ENCODE measurements around the gene RER1.
A peak's percentile ranks its signal among the peaks of the same experiment; 100 is the strongest.

RER1 gene

DNA sequence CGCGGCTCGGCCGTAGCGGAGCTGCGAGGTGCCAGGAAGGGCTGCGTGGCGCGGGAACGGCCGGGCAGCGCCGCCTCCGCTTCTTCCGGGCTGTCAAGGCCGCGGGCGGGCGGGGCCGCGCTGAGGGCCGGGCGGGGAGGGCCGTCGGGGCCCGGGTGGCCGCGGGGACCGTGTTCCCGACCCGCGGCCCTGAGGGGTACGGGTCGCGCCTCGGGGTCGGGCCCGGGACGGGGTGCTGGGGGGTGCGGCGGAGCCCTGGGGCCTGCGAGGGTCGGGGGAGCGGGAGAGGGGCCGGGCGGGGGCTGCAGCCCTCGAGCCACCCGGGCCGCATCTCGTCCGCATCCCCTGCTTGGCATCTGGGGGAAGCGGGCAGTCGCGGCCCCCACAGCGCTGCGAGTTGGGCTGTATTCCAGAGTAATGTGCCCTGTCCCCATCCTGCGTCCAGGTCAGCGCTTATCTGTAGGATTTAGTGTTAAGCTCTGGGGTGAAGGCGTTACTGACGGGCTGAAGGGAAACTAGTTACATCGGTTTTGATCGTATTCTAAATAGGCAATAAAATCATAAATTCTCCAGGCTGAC lies 379 bp downstream of the RER1 start:
- DNase-seq (ENCODE audit: low read depth): no peak

DNA sequence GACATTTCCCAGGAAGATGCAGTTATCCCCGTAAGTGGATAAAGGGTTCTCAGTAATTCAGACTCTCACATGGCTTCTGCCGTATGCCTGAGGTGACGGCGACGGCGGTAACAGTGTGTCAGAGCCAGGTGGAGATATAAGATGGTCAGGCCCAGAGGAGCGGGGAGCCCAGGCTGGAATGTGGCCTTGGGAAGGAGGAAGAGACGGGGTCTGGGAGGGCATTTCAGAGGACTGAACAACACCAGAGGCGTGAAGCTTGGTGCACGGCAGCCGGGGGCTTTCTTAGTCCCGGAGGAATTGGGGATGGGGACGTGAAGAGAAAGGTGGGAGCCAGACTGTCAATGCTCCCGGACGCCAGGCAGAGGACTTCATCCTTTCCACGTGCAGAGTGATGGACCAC lies 1.0 kb downstream of the RER1 start:
- DNase-seq (ENCODE audit: low read depth): no peak

DNA sequence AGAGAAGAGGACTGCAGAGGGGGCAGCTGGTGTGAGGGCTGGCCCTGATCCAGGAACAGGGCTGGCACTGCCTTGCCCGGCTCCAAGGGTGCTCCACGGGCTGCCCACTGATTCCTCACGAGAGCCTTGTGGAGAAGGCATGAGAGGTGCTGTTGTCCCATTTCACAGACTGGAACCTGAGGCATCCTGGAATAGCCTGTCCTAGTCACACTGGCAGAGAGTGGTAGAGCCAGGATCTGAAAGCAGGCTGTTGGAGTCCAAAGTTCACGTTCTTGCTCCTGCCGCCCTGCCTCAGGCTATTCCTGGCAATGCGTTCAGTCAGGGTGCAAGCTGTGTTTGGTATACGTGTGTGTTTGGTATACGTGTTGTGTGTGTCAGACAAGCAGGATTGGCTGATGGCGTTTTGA lies 1.8 kb downstream of the RER1 start:
- no peak for DNase-seq (ENCODE audit: low read depth)

DNA sequence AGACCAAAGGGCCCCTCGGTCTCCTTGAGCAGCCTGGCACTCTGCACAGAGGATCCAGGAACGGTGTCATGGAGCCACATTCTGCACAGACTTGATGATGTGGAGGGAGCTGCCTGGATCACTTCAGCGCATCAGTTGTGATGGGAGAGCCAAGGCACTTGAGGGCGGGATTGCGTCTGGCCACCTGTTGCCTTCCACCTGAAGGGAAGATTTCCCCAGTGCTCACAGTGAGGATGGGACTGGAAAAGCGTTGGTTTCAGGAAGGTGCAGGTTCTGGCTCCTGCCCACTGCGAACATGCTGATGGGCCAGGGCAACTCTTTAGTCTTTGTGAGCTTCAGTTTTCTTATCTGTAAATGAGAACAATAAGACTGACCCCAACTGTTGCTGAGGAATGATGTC lies 2.6 kb downstream of the RER1 start:
- no peak for DNase-seq (ENCODE audit: low read depth)

DNA sequence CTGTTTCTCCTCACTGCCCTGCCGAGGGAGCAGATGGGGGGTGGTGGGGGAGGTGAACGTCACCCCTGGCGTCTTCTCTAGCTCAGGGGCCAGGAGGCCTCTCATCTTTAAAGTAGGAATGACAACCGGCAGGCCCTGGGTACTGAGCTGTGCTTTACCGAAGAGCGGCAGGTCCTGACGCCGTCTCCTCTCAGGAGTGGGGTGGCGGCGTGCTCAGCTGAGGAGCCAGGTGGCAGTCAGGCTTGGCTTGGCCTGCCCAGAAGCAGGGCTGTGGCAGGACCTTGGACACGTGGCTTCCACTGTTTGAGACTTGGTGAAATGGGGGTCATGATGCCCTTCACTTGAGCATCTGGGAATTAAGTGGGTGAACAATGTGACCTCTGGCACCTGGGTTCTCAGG lies 3.1 kb downstream of the RER1 start:
- DNase-seq (ENCODE audit: low read depth): no peak

DNA sequence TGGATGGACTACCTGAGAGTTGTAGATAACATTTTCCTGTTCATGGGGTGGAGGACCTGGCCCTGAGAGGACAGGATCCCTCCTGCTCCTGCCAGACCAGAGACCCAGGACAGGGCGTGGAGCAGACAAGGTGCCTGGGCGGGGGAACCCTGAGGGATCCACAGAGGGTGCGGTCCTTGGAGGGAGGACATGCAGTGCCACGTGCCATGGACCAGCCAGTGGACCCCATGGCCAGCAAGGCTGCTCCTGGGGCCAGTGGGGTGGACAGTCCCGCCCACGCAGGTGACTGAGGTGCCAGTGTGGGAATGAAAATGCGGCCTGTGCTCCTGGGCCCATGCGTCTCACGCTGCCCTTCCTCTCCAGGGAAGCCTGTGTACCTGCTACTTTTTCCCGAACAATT lies 3.6 kb downstream of the RER1 start:
- no peak for DNase-seq (ENCODE audit: low read depth)

DNA sequence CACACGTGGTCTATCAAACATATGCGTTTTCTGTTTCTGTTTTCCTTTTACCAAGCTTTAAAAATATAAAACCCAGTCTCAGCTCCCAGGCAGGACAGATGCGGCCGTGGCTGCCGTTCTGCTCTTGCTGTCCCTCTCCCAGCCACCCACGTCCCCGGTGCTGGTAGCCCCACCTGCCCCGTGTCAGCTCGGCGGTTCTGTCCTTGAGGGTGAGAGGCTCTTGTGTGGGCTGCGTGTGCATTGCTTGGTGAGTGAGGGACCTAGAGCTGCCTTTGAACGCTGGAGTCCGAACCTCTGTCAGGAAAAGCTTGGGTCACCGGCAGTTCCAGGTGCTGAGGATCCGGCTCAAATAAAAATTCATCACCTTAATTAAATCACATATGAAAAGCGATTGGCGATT lies 4.4 kb downstream of the RER1 start:
- DNase-seq (ENCODE audit: low read depth): no peak

DNA sequence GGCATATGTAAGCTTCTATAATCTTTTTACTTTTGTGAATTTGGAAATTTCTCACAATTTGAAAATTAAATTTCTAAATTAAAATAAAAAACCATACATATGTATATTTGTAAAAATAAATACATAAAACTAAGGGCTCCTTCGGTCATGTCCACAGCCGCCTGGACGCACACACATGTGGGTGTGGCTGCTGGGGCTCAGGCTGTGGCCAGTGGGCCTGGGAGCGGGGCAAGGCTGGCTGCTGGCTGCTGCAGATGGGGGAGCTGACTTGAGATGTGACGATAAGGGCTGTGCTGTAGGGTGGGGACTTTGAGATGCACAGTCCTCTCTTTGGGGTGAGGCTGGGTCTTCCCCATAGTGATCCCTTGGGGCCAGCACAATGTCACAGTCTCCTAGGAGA lies 4.8 kb downstream of the RER1 start:
- no peak for DNase-seq (ENCODE audit: low read depth)

DNA sequence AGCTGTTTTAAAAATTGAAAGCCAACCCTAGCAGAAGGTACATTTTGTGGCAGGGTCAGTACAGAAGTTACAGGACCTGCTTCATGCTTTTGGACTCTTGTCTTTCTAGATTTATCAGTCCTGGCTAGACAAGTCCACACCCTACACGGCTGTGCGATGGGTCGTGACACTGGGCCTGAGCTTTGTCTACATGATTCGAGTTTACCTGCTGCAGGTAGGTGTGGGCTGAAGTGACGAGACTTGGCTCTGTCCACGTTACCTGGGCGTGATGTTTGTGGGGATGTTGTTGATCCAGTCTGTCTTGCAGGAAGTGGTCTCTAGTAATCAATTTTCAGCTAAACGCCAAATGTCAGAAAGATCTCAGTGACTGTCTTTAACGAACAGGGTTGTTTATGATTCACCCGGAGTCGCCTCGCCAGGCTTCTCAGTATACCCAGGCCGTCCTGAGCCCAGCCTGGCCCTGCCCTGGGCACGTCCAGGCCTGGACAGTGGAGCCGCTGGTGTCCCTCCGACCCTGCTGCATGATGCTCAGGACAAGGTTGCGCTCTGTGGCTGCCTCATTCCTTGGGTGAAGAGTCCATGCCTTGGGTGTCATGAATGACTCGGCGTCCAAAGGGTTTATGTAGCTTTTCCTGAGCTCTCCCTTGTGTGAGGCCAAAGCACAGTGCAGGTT lies 5.5 kb downstream of the RER1 start:
- DNase-seq (ENCODE audit: low read depth): no peak

DNA sequence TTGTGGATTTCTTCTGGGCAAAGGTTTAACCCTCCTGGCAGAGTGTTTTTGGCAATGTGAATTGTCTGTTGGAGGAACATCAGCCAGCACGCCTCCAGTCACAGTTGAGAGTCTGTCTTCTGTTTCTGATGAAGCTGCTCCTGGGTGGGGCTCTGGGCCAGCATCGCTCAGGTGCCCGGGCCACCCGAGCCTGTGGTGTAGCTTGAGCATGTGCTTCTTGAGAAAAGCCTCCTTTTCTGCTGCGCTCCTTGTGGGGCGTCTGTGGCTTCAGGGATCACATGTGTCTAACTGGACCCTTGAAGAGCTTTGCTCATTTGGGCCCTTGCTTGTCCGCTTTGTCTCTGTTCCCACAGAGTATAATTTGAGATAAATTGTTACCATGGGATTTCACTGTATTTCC lies 7.2 kb downstream of the RER1 start:
- no peak for DNase-seq (ENCODE audit: low read depth)

DNA sequence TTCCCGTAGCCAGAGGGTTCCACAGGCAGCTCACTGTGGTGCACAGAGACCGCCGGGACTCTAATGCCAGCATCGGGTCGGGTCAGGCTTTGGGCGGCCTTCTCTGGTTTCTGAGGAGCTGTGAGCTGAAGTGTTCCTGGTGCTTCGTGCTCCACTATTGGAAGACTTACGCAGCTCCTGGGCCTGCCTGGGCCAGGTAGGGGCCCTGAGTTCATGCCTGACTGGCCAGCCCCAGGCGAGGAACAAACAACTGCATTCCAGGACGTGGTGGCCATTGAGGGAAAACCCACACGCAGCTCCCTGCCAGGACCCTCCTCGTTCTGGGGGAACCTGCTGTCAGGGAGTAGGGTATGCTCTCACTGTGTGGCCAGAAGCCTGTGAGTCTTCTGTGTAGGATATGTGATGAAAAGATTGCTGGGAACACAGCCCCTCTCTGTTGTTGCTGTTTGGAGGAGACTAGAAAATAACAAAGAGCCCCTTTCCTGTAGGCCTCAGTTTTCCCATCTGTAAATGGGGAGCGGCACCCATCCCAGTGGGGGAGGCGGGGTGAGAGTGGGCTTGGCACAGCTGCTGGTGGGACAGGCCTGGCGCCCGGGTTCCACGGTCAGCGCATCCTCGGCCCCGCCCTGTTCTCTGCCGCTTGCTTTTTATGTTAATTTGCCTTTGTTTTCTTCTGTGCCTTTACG lies 8.4 kb downstream of the RER1 start:
- DNase-seq (ENCODE audit: low read depth): no peak

DNA sequence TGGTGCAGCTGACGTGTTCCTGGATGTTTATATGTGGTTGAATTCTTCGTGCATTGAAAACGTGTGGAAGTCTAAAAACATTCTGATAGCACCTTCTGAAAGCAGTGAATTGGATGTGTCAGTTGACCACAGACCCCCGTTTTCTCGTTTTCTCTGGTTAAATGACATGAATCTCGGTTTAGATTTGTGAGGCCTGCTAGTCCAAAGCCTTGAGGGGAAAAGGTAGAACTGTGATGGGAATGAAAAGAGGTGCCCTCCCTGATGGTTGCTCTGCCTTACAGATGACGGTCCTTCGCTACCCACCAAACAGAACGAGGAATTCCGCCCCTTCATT lies 8.9 kb downstream of the RER1 start:
- DNase-seq (ENCODE audit: low read depth): no peak

DNA sequence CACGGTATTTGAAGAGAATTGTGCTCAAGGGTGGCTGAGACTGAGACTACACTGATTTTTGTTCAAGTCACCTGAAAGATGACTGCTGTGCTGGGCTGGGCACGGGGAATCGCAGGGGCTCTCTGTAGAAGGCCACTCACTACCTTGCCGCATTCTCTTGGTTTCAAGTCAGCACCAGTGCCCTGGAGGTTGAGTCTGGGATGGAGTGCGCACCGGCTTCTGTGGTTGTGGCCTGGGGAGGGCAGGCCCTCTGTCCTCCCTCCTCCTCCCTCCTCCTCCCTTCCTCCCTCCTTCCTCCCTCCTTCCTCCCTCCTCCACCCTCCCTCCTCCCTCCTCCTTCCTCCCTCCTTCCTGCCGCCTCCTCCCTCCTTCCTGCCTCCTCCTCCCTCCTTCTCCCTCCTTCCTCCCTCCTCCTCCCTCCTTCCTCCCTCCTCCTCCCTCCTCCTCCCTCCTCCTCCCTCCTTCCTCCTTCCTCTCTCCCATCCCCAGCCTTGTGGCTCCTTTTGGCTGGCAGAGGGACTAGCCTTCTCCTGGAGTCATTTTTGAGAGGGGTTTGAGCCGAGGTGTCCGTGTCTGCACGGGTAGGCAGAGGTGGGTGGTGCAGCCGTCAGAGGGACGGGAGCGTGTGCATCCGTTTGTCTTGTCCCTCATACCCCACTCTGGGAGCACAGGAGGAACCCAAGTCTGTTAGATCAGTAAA lies 9.5 kb downstream of the RER1 start:
- no peak for DNase-seq (ENCODE audit: low read depth)

DNA sequence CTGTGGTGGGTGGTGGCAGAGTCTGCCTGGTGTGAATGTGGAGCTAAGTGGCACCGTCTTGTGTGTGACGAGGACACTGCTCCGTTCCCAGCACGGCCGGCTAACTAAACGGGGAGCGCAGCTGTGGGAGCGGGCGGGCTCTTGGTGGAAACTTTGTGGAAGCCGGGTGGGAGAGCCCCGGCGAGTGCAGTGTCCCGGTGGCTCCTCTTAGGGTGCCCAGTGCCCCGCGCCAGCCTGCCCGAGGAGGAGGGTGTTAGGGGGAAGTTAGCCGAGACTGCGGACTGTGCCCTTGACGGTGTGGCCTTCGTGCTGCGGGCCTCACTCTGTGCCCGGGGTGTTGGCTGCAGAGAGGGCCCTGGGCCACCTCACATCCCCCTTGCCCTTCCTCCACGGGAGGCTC lies 10.8 kb downstream of the RER1 start:
- DNase-seq (ENCODE audit: low read depth): no peak

DNA sequence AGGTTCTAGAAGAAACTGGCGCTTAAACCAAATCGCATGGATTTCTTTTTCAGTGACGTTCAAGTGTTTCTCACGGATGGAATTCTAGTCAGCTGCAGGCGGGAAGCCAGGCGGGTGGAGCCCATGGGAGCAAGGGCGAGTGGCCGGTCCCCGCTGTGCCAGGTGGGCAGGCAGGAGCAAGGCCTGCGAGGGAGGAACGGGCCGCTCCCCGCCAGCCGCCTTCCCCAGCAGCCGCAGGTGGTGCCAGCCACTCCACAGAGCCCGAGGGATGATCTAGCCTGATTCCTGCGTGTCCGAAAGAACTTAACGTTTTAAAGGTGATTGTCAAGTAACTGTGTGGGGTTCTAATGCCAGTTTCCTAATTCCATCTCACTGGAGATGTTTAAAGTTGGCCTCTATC lies 11.6 kb downstream of the RER1 start:
- DNase-seq (ENCODE audit: low read depth): no peak

DNA sequence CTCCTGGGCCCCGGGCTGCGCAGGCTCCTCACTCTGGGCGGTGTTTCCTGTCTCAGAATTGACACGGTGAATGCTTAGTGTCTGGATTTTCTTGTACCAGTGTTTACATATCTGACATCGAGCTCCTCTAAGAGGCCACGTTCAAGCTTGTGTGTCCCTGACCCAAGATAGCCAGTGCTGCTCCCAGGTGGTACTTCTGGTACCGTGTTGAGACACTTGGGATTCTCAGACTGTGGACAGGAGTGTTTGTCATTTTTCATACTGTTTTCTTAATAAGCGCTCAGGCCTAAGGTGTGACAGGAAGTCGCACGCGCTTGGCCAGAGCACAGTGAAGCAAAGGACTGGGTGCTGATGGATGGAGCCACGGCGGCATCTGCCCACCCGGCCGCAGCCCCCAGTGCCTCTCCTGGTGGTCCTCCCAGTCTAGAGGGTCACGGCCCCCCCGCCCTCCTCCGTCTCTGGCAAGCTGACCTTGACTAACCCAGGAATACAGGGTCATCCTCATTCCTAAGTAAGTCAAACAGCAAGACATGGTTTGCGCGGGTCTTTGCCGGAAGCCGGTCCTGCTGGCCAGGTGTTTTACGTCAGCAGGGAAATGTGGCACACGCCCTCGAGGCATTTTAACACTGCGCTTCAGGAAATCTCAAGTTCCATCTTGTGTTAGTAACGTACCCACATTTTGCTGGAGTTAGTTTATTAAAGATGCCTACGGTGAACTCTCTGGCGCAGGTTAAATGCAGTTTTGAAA lies 12.7 kb downstream of the RER1 start:
- DNase-seq (ENCODE audit: low read depth): no peak

DNA sequence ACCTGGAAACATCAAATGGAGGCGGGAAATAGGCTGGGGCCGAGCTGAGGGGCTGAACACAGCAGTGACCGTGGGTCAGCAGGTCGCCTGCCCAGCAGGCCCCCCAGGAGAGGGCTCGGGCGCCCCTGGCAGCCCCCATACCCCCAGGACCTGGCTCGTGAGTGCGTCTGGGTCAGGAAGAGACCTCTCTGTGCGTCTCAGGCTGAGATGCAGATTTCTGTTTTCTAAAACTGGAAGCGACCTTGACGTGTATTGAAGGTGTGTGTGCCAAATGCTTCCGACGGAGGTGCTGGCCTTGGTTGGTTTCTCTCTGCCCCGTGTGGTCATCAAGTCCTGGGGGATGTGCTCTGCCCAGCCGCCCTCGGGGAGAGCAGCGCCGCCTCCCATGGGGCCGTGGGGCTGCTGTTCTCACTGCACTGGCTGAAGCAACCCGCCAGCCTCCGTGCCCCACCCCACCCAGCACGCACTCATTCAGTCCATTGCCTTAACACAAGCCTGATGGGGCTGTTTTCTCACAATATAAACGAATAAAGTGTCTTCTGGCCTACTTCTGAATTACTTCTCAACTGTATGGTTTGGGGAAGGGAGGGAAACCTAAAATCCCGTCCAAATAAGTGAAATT lies 13.4 kb downstream of the RER1 start:
- peak; percentile 21 for DNase-seq (ENCODE audit: low read depth)

DNA sequence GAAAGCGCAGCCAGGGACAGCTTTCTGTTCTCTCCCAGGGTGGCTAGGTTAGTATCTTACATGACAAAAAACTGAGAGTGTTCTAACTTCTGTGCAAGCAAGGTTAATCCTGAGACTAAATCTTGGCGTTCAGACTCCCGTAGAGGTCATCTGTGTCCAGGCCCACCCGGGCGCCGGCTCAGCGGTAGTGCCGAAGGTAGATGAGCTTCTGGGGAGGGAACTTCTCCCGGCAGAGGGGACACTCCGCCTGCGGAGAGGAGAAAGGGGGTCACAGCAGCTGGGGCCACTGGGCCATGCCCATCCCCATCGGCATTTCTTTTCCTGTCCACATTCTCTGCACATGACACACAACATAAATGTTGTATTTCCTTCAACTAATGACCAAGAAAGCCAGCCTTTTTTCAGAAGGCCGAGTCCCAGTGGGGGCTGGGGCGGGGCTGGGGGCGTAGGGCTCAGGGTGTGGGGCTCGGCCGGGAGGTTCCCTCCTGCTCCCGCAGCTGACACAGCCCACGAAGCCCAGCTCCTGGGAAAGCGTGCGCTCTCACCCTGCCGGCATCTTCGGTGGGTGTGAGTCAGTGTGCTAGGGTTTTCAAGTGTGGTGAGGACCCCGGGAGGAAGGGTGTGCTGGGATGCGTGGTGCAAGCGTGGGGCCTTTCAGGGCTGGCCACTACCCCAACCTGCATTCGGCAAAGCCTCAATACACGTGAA lies 14.1 kb downstream of the RER1 start:
- DNase-seq (ENCODE audit: low read depth): no peak

DNA sequence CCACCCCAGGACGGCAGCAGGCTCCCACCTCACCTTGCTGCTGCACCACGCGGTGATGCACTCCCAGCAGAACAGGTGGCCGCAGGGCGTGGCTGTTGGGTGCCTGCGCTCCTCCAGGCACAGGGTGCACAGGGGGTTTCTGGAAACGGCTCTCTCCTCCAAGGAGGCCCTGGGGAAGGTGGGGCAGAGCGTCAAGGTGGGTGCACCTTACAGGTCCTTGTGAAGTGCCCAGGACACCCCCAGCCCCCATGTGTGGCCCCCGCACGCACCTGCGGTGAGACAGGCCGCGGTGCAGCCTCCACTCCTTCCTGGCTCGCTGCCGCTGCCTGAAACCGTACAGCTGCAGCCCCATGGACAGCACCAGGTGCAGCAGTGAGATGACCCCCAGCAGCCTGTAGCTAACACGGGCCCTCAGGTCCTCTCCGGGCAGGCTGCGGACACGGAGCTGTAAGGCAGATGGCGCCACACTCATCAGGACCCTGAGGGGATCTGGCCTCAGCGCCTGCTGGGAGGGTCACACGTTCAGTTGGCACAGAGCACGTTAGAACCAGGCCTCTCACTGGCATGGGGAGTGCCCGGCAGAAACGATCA lies 14.9 kb downstream of the RER1 start:
- DNase-seq (ENCODE audit: low read depth): no peak

DNA sequence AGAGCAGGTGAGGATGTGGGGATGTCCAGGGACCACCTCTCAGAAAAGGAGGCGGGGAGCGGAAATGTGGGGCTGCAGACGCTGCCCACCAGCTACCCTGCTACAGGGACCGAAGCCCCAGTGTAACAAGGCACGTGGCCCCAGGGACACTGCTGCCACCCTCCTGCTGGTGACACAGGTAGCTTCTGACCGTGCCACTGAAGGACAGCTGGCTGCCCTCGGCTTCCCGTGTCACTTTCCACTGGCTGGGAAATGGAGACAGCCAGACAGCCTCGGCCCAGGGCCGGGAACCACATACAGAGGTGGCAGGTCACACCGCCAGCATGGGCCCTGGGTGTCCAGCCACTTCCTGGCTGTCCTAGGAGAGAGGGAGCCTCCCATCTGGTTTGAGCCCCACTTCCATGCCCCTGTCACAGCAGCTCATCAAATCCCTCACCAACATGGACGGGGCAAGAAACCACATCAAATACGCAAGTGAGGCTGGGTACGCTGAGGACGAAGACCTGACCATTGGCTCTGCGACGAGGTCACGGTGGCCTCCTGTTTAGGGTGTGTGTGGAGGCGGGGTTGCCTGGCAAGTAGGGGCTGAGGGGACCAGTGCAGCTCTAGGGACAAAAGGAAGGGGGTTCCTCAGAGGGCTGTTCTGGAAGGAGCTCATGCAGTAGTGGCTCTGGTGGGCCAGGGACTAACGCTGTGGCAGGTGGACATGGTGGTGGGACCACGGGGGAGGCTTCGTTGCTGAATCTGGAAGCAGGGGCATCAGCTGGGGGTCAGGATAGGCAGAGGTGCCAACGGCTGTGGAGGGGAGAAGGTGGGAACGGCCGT lies 15.7 kb downstream of the RER1 start:
- DNase-seq (ENCODE audit: low read depth): no peak

Data from fibroblast of the conjunctiva (primary cell).